Temporal lobe (tissue), 2 donors: ENCODE measurements around the gene ZCCHC7. TPM values are rescaled to one million over a fixed set of nuclear protein-coding genes. Genes with fewer than 3 reads are reported as not detected.

Experiments
- small RNA-seq: library from RNA; depleted of rRNA; stranded (forward); fragments of <200 nt; gene quantifications from one replicate; pipeline ENCODE3, GENCODE V24; 2014; ENCODE audit warnings: low replicate concordance
- total RNA-seq: library from RNA; depleted of rRNA; stranded (reverse); fragments of >200 nt; gene quantifications from one replicate; pipeline ENCODE4 v1.2.3, GENCODE V29; 2014

The ZCCHC7 gene
- total RNA-seq, 1 donor from 2014 or later = 22.1 TPM

Small RNA genes lying within 50 kb of the gene (small RNA-seq; reads per million reads assigned to genes)
- not detected for gene AL512604.1
- not detected for gene RF00019
- gene RNU6-677P = not detected

Other genes with a start within 250 kb of the ZCCHC7 start
- gene PAX5, start 86.3 kb upstream of the ZCCHC7 start, total RNA-seq = under 0.01 TPM